Endothelial cell of umbilical vein (primary cell): ENCODE results near the gene NOTCH2.

Experiments
- POLR2A ChIP-seq: IDR thresholded peaks from 2 replicates; pipeline ENCODE4 v1.6.1; 2012; ENCODE audit warnings: low read depth, mild to moderate bottlenecking, control low read depth, low read length
- POLR2AphosphoS5 ChIP-seq: IDR thresholded peaks from 2 replicates; pipeline ENCODE4 v1.6.1; 2012; ENCODE audit warnings: low read depth, mild to moderate bottlenecking, control low read depth, low read length, moderate library complexity; ENCODE audit not compliant: insufficient read depth
- TF ChIP-seq, protein P1 (sequence below): IDR thresholded peaks from 2 replicates; pipeline ENCODE4 v1.6.1; 2011; ENCODE audit not compliant: insufficient read depth, insufficient read length

DNA sequence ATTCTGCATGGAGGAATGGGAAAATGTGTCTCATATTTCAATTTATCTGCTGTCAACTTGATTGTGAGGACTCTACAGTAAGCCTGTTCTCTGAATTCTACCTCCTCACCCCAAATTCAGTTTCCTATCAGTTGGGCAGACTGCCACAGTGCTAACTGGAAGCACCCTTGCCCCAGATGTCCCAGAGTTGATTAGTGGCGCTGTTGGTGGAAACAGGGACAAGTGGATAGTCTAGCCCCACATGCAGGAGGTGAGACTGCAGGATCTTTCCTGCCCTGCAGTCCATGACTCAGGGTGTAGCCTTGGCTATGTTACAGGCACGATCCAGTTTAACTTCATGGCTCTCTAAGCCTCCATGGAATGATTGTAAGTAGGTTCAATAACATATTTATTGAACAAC lies 195.3 kb downstream of the NOTCH2 start:
- no peak for TF ChIP-seq POLR2A
- TF ChIP-seq POLR2AphosphoS5: no peak
- TF ChIP-seq, protein P1, sequence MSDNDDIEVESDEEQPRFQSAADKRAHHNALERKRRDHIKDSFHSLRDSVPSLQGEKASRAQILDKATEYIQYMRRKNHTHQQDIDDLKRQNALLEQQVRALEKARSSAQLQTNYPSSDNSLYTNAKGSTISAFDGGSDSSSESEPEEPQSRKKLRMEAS: no peak
